Measurements from ENCODE around the gene SLC25A2.

Gene SLC25A2

DNA sequence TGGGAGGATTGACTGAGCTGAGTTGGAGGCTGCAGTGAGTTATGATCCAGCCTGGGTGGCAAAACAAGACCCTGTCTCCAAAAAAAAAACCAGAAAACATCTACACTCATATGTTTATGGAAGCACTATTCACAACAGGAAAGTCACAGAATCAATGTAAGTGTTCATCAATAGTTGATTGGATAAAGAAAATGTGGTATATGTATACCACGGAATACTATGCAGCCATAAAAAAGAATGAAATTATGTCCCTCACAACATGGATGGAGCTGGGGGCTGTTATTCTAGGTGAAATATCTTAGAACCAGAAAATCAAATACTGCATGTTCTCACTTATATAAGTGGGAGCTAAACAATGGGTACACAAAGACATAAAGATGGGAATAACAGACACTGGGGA, 2.8 kb upstream of the SLC25A2 start:
- DNase-seq, result no peak

DNA sequence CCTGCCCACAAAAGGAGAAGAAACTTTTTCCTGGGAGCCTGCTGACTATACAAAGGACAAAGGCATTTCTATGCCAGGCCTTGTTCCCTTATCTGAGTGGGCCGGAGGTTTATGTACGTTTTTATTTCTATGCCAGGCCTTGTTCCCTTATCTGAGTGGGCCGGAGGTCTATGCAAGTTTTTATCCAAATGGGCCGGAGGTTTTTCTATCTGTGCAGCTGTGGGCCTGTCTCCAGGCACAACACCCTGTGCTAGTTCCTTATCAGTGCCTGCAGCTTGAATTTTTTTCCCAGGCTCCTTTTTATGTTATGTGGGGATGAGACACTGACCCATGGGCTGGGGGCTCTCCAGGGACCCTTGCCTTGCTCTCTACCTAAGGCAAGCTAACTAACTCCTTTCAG, 5.5 kb downstream of the SLC25A2 start:
- no peak for DNase-seq

DNA sequence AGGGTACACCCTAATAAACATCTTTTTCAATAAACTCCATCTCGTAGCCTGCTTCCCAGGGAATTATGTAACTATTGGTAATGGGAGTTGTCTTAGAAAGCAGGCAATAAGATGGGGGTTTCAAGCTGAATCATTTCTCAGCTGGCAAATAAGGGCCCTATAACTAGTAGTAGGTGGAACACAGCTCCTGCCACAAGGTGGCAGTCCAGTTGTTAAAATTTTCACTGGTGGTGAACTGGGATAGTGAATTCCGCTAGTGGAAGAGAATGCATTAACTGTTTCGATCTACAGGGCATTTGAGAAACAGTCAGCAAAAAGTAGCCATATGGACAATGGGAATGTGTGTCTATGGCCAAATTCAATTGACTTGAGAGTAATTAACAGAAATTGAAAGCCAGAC, 30.9 kb downstream of the SLC25A2 start:
- DNase-seq, result no peak

DNA sequence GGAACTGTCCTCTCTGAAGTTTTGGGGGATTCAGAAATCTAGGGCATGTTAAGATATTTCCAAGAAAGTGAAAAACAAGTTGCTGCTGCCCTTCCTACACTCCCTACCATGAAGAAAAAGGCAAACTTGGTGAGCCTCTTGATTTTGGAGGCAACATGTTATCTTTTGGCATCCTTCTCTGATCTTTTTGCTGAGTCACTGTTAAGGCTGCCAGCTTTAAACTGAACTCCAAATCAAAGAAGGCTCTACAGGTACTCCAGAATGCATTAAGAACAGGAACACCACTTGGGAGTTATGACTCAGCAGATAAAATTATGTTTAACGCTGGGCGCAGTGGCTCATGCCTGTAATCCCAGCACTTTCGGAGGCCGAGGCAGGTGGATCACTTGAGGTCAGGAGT, 34.7 kb downstream of the SLC25A2 start:
- DNase-seq, result no peak

DNA sequence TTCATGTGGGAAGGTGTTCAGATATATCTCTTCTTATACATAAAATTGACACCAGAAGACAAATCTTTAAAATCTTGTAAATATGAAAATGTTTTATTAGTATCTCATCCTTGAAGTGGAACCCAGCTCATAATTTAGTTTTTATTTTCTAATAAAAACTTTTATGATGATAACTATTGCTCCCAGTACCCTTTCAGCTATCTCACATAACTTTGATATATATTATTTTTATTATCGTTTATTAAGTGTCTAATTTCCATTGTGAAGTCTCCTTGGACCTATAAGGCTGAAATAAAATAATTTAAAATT, 42.7 kb downstream of the SLC25A2 start:
- DNase-seq, result no peak

DNA sequence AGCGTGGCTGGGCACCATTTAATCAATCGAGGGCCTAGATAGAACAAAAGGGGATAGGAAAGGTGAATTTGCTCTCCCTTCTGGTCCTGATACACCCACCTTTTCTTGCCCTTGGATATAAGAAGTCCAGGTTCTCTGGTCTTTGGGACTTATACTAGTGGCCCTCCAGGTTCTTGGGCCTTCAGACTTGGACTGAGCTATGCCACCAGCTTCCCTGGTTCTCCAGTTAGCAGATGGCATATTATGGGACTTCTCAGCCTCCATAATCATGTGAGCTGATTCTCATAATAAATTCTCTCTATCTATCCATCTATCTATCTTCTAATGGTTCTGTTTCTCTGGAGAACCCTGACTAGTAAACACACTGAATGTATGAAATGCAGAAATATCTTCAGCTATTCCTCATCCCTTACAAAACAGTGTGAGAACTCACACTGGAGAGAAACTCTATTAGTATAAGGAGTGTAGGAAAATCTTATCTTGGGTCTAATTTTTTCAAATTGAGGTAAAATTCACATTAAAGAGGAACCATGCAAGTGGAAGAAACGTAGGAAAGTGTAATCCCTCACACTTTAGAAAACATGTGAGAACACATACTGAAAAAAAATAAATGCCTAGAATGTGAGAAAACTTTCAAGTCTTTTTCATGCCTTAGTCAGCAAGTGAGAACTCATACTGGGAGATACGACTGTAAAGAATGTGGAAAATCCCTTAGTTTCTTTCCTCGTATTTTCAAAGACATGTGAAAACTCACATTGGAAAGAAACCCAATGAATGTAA, 43.2 kb downstream of the SLC25A2 start:
- DNase-seq, result no peak

DNA sequence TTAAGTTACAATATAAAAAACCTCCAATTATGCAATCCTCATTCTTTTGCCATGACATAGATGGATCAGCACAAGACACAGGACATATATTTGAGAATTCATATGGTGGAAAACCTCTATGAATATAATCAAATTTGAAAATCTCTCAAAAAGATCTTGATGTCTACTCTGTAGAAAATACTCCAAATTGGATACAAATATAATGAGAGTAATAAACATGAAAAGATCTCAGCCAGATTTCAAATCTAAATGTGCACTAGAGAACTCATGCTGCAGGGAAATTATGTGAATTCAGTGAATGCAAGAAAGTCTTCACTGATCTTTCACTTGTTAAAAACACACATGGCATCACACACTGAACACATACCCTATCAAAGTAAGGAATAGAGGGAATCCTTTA, 44.9 kb downstream of the SLC25A2 start:
- no peak for DNase-seq

DNA sequence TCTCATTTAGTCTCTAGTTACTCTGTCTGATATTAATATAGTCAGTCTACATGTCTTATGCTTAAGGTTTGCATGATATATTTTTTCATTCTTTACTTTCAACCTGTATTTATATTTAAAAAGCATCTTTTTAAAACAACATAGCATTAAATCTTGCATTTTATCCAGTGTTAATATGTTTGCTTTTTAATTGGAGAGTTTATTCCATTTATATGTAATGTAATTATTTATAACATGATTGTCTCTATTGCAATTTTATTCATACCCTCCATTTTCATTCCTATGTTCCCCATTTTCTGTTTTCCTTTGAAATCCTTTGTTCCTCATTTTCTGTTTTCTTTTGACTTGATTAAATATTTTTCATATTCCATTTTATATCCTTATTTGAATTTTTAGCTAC, 45.4 kb downstream of the SLC25A2 start:
- DNase-seq, result no peak

Data from NCI-H1694 treated with DMSO at 0.1 percent for 48 hours (cell line).